ENCODE results near the gene SUMF2.
A peak's percentile ranks its signal among the peaks of the same experiment; 100 is the strongest.
"Not testable (repeated sequence)": the region's sequence is repeated elsewhere in the genome, so short reads cannot be mapped to it uniquely, and the experiment has no call there.

SUMF2 gene

DNA sequence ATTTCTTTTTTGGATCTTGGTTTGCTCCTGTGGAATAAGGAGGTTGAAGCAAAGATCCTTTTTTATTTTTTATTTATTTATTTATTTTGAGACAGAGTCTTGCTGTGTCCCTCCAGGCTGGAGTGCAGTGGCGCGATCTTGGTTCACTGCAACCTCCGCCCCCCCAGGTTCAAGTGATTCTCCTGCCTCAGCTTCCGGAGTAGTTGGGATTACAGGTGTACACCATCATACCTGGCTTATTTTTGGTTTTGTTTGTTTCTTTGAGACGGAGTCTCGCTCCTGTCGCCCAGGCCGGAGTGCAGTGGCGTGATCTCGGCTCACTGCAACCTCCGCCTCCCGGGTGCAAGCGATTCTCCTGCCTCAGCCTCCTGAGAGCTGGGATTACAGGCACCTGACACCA lies 2.3 kb downstream of the SUMF2 start:
- not testable (repeated sequence) for DNase-seq

DNA sequence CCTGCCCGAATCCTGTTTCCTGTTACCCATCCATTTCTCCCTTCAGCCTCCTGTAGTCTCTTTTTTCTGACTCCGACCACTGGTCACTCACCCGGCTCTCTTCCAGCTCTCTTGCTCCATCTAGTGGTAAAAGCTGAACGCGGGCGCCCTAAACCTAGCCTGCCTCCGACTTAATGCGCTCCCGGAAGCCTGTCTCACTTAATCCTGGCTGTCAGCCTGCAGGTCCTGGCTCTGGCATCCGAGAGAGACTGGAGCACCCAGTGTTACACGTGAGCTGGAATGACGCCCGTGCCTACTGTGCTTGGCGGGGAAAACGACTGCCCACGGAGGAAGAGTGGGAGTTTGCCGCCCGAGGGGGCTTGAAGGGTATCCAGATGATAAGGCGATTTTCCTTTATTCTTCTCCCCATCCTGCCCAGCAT lies 10.3 kb downstream of the SUMF2 start:
- peak; percentile 70 for DNase-seq

DNA sequence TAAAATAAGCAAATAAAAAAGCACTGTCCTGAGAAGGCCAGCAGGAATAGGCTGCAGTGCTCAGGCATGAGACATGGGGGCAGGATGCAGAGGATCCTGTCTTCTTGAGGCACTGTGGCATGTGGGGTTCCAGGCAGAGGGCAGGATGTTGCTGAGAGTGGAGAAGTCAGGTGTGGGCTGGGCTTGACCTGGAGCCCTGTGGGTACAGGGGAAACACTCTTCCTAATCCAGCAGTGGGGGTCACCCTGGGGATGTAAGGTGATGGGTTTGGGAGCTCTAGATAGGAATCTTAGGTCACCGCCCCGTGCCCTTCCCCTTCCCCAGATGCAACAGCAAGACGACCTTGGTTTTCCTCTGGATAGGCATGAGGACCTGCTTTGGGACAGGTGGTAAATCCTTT lies 13.6 kb downstream of the SUMF2 start:
- no peak for DNase-seq

DNA sequence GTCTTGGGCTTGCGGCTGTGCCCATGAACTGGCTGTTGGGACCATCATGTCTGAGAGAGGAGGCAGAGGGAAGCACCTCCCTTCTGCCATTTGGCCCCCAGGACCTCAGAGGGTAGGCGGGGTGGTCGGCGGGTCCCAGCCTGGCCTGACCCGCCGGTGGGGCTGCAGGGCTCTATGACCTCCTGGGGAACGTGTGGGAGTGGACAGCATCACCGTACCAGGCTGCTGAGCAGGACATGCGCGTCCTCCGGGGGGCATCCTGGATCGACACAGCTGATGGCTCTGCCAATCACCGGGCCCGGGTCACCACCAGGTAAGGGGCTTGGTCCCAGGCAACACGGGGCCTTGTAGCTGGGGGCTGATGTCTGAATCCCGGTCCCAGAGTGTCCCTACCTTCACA lies 14.1 kb downstream of the SUMF2 start:
- DNase-seq, result no peak

DNA sequence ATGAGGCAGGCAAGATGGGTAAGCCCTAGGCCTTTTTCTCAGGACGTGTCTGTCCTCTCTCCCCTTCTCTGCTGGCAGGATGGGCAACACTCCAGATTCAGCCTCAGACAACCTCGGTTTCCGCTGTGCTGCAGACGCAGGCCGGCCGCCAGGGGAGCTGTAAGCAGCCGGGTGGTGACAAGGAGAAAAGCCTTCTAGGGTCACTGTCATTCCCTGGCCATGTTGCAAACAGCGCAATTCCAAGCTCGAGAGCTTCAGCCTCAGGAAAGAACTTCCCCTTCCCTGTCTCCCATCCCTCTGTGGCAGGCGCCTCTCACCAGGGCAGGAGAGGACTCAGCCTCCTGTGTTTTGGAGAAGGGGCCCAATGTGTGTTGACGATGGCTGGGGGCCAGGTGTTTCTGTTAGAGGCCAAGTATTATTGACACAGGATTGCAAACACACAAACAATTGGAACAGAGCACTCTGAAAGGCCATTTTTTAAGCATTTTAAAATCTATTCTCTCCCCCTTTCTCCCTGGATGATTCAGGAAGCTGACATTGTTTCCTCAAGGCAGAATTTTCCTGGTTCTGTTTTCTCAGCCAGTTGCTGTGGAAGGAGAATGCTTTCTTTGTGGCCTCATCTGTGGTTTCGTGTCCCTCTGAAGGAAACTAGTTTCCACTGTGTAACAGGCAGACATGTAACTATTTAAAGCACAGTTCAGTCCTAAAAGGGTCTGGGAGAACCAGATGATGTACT lies 15.5 kb downstream of the SUMF2 start:
- DNase-seq, result no peak

DNA sequence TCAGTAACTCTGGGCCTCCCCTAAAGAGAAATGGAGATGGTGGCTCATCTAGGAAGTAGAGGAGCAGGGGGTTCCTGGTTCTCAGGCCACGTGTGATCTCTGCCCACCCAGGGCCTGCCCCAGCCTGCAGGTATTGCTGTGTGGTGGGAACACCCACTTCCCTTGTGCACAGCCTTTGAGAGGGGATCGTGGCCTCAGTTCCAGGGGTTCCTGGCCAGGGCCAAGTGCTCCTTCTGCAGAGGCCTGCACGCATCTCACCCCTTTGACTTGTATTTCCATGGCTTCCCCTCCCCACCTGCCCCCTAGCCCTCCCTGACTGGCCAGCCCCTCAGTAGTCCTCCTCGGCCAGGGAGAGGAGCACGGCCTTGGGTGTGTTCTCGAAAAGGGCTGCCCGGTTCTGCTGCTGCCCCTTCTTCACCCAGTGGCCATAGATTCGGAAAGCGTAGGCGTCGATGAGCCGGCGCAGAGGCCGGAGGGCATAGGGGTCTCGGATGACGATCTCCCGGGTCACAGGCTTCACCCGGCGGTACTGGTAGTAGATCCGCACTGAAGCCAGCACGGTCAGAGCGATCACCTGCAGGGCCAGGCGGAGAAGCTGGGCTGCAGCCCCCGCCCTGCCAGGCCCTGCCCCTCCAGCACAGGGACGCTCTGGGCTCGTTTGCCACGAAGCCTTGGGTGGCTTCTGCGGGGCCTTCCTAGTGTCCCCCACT lies 16.8 kb downstream of the SUMF2 start:
- not testable (repeated sequence) for DNase-seq

DNA sequence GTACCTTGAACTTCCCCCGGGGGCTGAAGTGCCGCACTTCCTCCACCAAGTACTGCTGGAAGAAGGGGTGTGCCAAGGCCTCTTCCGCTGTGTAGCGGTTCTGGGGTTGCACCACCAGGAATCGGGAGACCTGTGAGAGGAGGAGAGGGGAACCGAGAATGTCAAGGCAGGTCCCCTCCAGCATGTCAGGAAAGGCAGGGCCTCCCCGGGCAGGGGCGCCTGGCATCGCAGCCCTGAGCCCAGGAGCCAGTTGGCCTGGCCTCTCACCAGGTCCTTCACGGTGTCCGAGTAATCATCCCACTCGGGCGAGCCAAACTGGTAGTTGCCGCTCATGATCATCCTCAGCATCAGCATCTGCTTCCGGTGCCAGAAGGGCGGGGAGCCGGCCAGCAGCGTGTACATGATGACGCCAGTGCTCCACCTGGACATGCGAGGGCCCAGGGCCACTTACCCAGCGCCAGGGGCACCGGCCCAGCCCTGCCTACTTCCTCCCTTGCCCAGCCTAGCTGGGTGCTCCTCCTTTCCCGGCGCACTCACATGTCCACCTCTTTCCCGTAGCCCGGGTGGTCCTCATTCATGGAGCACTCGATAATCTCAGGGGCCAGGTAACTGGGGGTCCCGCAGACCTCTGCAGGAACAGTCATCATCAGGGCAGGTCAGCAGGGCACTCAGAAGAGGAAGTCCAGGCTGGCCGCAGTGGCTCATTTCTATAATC lies 17.7 kb downstream of the SUMF2 start:
- no peak for DNase-seq

DNA sequence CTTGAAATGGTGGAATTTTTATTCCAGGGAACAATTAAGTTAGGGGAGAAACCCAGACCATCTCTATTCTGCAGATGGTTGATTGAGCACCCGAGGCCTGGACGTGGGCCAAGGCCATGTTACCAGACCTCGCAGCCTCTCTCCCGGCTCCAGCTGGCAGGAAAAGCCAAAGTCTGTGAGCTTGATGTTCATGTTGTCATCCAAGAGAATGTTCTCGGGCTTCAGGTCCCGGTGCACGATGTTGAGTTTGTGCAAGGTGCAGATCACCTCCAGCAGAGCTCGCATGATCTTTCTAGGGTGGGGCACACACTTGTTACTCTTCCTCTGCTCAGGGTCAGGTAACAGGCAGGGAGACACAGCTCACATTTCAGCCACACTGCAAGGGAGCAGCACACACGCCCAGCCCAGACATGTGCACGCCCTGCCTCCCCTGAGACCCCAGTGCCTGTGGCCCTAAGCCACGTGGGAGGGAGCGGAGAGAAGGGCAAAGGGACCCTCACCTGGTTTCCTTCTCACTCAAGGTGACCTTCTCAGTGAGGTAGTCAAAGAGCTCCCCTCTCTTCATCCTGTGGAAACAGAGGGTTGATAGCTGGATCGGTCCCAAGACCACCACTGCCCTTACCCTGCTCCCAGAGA lies 19.2 kb downstream of the SUMF2 start:
- DNase-seq, result no peak

DNA sequence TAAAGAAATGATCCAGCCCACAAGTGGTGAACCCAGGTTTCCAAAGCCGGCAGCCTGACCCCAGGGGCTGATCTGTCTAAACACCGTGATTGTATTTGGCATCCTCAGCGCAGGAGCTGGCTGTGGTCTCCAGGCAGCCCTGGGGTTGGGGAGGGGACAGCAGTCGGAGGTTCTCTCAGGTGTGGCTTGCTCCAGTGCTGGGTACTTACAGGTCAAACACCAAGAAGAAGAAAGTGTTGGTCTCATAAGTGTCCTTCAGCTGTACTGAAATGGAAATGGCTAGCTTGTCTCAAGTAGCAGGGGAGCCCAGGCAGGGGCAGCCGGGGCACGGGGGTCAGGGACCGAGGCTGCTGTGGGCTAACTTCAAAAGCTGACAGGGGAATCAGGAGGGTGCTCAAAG lies 22.7 kb downstream of the SUMF2 start:
- DNase-seq, result no peak

DNA sequence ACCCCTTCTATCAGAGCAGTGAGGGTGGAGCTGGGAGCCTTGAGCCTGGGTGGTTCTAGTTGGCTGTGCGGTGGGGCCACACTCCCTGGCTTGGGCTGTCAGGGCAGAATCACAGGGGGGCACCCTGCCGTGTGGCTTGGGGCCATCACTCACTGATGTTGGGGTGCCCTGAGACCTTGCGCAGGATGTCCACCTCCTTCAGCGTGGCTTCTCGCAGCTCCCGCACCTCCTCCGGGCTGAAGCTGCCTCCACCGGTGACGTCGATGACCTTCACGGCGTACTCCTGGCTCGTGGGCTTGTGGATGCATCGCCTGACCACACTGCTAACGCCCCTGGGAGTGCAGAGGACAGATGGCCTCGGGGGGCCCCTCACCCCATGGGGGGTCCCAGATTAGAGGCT lies 23.4 kb downstream of the SUMF2 start:
- DNase-seq, result no peak

DNA sequence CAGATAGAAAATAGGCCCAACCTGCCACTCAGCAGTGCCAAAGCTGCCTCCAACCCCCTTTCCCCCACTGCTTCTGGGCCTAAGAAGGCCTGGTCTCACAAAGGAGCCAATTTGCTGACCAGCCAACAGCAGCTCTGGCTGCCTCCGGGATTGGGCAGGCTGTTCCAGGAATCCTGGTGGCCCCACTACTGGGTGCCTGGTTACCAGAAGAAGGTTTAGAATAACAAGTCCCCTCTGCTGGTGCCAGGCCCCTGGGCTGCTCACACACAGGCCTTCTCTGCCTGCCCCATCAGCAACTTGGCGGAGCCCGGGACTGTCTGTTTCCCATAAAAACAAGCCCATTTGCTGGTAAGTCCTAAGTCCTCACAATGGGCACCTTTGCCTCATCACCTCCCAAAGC lies 27.5 kb downstream of the SUMF2 start:
- DNase-seq, result no peak

DNA sequence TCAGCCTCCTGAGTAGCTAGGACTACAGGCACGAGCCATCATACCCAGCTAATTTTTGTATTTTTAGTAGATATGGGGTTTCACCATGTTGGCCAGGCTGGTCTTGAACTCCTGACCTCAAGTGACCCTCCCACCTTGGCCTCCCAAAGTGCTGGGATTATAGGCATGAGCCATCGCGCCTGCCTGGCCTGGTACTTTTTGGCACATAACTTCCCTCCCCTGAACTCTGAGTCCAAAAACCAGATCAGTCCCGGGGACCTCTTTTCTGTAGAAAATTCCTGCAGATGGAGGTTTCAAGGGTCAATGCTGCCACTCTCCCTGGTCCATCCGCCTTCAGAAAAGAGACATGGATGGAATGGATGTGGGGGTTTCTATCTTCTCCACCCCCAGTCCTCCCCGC lies 28.3 kb downstream of the SUMF2 start:
- not testable (repeated sequence) for DNase-seq

DNA sequence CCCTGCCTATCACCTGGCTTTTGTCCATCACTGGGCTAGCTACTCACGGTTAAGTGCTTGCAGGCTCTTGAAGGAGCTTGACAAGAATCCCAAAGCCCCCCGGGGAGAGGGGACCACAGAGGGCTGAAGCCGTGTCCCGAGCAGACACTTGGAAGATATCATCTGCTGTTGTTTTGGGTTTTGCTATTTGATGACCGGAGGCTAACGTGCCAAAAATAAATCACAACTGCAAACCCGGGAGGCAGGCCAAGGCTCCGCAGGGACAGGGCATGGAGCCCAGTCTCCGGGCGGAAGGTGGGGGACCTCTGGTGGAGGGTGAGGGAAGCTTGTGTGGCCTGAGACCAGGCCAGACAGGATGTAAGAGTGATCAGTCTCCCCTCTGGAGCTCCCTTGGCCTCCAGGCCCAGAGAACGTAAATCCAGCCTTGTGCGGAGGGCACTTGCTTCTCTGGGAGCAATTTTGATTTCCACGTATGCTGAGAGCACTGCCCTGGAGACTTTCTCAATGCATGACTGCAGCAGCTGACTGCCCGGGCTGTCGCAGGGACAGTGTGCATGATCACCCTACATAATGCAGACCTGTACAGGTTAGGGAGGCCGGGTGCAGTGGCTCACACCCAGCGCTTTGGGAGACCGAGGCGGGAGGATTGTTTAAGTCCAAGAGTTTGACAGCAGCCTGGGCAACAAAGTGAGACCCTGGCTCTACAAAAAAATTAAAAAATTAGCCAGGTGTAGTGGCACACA lies 28.9 kb downstream of the SUMF2 start, which contains the start of gene PHKG1:
PHKG1 (minus strand) TSS at position 164 of the 743 bp plus-strand sequence. CDS start 4,011 bp downstream, outside the sequence.
- no peak for DNase-seq

DNA sequence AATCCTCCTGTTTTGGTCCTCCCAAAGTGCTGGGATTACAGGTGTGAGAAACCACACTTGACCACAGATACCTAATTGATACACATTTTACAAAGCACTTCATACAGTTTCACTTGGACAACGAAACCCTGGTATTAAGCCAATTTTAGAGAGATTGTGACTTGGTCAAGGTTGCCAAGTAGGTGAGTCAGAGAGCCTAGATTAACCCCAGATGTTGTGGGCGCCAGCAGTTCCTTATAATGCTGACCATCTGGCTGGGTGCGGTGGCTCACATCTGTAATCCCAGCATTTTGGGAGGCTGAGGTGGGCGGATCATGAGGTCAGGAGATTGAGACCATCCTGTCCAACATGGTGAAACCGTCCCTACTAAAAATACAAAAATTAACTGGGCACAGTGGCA lies 33.6 kb downstream of the SUMF2 start:
- no peak for DNase-seq

DNA sequence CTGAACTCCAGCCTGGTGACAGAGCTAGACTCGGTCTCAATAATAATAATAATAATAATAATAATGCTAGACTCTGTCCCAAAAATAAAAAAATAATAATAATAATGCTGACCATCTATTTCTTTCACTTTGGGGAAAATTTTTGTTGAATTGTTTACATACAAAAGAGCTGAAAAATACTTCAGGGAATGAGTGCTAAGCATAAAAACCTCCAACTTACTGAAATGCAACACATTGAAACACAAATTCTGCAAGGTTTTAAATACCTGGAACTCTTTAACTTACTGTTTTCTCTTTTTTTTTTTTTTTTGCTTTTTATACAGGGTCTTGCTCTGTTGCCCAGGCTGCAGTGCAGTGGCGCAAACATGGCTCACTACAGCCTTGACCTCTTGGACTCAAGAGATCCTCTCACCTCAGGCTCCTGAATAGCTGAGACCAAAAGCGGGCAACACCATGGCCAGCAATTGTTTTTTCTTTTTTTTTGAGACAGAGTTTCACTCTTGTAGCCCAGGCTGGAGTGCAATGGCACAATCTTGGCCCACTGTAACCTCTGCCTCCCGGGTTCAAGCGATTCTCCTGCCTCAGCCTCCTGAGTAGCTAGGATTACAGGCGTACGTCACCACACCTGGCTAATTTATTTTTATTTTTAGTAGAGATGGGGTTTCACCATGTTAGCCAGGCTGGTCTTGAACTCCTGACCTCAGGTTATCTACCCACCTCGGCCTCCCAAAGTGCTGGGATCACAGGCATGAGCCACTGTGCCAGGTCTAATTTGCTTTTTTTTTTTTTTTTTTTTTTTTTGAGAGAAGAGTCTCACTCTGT lies 34.3 kb downstream of the SUMF2 start:
- not testable (repeated sequence) for DNase-seq

DNA sequence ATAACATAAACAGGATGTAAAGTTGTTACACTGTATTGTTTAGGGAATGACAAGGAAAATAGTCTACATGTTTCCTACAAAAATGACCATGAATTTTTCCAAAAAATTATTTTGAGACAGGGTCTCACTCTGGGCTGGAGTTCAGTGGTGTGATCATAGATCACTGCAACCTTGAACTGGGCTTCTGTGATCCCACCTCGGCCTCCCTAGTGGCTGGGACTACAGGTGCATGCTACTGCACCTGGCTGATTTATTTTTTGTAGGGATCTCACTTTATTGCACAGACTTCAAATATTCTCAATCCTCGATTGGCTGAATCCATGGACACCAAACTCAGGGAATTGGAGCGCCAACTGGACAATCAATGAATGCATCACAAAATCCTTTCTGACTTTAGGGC lies 35.6 kb downstream of the SUMF2 start:
- DNase-seq, result no peak

DNA sequence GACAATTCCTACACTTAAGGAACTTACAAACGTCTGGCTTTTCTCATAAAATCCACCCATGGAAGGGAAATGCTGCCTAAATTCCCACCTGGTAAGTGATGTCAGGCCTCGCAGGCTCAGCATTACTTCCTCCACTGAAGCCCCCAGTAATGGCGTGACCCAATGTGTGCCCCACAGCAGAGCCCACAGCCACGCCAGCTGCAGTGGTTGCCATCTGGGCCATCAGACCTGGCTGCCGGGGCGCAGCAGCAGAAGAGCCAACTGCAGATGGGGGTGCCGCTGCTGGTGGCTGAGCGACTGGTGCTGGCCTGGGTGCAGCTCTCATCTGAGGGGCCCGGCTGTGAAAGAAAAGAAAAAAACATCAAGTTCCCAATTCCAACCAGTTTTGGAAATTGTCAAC lies 40.1 kb downstream of the SUMF2 start:
- not testable (repeated sequence) for DNase-seq

DNA sequence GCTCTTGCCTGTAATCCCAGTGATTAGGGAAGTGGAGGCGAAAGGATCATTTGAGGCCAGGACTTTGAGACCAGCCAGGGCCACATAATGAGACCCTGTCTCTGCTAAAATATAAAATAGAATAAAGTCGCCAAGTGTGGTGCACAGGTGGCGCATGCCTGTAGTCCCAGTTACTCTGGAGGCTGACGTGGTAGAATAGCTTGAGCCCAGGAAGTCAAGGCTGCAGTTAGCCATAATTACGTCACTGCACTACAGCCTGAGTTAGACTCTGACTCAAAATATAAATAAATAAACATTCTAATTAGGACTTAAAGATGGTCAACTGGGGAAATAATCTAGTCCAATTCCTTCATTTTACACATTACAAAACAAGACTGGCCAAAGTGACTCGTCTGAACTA lies 41.4 kb downstream of the SUMF2 start:
- peak; percentile 37 for DNase-seq

DNA sequence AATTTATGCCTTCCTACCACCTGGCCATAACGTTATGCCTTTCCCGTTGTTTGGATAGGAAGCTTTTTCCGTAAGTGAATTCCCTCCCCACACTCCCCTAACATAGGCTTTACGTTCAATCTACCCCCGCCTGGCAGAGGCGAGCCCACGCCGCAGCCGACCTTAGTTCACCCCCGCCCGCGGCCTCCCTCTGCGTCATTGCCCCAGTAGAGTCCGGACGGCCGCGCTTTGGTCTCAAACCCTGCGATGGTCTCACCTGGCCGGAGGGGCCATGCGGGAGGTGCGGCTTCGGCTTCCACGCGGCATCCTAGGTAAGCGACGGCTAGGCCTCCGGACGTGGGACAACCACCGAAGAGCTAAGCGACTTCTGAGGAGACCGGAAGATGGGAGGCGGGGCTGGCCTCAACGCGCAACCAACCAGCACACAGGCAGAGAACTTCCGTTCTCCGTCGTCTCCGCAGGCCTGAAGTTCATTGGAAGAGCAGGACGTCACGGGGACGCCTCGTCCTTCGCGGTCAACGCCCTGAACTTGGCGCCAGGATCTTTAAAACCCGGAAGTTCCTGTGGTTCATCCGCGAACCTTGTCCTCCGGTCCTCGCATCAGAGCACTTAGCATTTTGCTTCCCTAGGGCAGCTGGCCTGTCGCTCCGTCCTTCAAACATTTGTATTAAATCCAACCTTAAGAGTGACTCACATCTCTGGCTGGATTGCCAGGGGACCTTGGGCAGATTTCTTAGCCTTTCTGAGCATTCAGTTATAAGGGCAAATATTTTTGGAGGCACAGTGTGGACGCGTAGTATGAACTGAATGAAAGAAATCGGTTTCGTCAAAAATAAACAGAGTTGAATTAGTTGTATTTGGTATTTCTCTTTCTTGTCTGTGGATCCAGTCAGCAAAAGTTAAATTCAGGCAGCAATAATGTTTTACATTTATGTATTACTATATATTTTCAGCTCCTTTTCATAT lies 42.3 kb downstream of the SUMF2 start, which contains the start of gene CHCHD2:
CHCHD2 (minus strand) TSS at position 369 of the 966 bp plus-strand sequence; CDS start at position 306, 63 bp downstream.
- peak; percentile 95 for DNase-seq

DNA sequence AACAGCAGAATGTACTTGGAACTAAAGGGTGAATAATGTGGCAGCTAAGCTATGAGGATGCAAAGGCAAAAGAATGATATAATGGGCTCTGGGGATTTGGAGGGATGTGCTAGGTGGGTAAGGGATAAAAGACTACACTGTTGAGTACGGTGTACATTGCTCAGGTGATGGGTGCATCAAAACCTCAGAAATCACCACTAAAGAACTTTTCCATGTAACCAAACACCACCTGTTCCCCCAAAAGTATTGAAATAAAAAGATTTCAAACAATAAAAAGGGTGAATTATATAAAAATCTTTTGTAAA lies 43.8 kb downstream of the SUMF2 start:
- no peak for DNase-seq
